GM19238 (cell line): ENCODE data around the gene PPP1R27.

ENCODE experiments used
- DNase-seq: peaks from one replicate; pipeline ENCODE4 v3.0.0; 2011; ENCODE audit warnings: low spot score; ENCODE audit not compliant: insufficient read length

The PPP1R27 gene

DNA sequence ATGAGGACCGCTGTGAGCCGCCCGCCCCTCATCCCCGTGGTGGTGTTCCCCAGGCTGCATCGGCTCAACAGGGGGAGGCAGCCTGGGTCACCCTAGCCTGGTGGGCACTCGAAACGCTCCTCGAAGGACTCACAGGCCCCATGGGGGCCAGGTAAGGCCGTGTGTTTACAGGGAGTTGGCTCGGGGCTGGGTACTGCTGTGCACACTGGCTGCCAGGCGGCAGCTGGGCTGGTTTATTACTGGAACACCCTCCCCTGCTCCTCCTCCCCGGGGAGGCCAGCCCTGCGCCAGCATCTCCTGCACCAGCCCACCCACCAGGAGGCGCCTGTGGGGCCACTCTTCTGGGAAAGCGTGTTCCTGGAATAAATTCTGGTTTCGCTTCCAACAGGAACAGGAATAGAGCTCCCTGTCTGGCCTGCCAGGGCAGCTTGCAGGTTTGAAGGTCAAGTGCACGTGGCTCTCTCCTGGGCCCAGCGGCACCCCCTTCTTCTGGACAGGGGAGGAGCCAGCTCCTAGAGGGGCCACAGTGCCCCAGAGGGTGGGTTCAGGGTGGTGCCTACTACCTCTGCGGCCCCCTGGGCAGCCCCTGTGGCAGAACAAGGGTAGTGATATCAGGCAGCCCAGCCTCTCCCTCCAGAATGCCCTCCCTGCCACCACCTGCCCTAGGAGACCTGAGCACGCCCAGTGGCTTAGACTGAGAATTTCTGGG lies 13.1 kb downstream of the PPP1R27 start:
- no peak for DNase-seq

DNA sequence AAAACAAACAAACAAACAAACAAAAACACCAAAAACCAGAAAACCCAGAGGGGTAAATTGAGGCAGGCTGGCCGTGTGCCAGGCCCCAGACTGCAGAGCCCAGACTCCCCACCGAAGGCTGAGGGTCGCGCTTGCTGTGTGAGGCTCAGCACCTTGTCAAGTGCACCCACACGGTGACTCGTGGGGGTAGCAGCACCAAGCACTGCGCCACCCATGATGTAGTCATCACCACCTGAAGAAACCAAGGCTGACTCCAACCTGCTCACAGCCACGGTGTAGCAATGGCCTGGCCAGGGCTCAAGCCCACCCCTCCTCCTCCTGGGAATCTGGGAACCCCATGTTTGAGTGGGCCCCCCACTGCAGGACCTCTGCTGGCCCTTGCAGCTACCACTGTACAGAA lies 13.7 kb downstream of the PPP1R27 start:
- DNase-seq, result no peak

DNA sequence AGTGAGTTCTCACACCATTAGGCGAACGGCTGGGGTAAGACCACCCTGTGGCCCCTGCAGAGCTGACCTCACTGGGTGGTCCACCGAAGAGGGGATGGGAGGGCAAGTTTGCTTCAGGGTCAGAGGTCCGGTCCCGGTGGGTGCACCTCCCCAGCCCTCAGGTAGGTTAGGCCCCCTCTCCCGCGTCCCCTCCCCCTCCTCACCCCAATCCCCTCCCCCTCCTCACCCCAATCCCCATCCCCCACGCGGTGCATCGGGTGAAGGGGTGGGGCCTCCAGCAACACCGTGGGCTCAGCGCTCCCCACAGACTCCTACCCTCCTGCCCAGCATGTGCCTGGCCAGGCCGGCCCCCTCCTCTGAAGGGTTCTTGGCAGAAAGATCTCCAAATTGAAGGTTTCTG lies 15.1 kb downstream of the PPP1R27 start:
- DNase-seq, result no peak

DNA sequence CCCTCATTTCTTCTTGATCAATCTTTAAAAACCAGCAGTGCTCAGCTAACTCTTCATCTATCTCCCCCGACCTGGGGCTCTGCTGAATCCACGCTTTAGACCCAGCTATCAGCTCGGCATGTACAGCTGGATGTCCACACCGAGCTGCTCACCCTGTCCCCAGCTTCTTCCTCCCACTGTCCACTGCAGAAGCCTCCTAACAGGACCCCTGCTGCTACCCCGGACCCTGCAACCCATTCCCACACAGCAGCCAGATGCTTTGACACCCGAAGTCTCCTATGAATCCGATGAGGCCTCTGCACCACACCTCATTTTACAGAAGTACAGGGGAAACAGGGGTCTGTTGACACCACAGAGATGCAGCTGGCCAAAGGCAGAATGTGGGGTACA lies 17.1 kb downstream of the PPP1R27 start:
- no peak for DNase-seq

DNA sequence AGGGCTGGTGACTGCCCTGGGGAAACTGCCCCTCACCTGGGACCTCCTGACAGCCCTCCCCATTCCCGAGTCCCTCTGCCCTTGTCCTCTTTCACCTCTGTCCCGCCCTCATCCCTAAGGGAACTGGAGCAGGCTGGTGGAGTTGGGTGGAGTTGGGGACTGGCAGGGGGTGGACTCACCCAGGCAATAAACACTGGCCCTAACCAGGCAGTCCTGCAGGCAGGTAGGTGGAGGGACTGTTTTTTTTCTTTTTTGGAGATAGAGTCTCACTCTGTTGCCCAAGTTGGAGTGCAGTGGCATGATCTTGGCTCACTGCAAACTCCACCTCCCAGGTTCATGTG lies 19.2 kb downstream of the PPP1R27 start:
- DNase-seq, result no peak

DNA sequence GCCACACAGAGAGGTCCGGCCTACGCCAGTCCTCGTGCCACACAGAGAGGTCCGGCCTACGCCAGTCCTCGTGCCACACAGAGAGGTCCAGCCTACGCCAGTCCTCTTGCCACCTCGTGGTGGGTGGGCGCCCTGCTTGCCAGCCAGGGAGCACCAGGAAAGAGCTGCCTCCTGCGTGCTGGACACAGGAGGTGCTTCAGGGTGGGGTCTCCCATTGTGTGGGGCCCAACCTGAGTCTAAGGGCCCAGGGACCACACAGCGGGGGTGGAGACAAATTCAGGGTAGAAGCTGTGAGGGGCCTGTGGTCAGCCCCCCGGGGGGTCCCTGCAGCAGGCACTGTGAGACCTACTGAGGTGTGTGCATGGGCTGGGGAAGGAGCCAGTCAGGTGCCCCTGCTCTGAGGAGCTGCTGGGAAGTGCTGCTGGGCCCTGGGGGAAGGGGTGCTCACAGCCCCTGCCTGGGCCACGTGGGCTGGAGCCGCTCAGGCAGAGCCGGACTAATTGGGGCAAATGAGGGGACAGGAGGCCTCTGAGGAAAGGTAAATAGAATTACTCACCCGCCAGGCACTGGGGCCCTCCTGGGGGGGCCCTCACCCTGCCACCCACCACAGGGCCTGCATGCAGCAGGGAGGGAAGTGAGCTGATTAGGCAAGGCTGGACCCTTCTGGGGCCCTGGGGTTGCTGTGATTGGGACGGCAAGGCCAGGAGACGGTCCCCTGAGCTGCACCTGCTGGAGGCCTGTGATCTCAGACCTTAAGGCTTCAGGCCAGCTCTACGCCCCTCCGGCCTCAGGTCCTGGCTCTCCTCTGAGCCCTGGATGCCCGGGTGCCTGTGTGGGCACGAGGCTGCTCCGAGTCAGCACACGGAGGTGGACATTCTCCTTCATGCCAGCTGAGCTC lies 19.9 kb downstream of the PPP1R27 start:
- no peak for DNase-seq

DNA sequence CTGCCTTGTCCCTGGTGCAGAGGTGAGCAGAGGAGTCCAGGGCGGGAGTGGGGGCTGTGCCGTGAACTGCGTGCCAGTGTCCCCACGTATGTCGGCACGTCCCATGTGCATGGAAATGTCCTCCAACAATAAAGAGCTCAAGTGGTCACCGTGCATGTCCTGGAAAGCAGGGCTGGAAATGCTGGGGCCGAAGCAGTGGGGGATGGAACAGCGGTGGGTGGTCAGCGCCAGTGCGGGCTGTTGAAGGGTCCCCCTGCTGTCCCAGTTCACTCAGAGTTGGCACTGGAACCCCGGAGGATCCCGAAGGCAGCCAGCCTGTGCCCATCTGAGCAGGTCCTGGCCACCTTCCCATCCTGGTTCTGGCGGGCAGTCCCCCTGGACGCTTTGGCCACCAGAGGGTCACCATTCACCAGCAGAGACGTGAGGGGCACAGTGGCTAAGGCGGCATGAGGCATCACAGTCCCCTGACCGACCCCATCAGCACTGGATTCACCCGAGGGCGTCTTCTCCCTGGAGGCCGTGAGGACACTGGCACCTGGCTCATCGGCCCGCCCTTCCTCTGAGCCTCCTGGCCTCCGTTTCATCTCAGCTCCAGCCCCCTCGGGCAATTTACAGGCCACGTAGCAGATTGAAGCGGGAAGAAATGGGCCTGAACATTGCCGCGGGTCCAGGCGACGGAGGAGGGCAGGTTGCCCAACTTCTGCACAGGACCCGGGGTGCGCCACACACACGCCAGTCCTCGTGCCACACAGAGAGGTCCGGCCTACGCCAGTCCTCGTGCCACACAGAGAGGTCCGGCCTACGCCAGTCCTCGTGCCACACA lies 20.8 kb downstream of the PPP1R27 start:
- no peak for DNase-seq

DNA sequence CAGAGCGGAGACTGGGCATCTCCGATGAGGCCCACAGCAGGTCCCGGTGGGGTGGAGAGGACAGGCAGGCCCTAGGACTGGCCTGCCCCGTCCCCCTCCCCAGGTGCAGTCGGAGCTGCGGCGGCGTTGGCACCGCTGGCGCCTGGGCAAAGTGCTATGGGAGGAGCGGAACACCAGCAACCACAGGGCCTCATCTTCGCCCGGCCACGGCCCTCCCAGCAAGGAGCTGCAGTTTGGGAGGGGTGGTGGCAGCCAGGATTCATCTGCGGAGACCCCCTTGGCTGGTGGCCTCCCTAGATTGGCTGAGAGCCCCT lies 21.5 kb downstream of the PPP1R27 start:
- no peak for DNase-seq

DNA sequence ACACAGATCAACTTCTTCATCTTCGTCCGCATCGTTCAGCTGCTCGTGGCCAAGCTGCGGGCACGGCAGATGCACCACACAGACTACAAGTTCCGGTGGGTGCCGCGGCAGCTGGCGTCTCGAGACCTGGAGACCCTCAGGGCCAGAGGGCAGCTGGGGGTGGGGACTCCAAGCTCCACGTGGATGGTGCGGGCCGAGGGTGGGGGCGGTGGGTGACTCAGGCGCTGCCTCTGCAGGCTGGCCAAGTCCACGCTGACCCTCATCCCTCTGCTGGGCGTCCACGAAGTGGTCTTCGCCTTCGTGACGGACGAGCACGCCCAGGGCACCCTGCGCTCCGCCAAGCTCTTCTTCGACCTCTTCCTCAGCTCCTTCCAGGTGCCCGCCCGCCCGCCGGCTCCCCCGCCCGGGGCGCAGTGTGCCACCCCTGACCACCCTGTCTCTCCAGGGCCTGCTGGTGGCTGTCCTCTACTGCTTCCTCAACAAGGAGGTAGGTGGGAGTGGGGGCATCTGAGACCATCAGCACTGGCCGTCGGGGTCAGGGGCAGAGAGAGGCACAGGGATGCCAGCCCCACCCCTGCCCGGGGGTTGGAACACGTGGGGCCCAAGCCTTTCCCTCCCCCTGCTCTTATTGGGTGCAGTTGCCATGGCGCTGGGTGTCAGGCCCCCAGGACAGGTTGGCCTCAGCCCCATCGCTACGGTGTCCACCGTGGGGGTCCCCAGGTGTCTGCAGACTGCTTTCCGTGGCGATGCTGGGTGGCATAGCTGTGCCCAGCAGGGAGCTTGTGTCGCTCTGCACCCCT lies 22.1 kb downstream of the PPP1R27 start:
- DNase-seq, result no peak

DNA sequence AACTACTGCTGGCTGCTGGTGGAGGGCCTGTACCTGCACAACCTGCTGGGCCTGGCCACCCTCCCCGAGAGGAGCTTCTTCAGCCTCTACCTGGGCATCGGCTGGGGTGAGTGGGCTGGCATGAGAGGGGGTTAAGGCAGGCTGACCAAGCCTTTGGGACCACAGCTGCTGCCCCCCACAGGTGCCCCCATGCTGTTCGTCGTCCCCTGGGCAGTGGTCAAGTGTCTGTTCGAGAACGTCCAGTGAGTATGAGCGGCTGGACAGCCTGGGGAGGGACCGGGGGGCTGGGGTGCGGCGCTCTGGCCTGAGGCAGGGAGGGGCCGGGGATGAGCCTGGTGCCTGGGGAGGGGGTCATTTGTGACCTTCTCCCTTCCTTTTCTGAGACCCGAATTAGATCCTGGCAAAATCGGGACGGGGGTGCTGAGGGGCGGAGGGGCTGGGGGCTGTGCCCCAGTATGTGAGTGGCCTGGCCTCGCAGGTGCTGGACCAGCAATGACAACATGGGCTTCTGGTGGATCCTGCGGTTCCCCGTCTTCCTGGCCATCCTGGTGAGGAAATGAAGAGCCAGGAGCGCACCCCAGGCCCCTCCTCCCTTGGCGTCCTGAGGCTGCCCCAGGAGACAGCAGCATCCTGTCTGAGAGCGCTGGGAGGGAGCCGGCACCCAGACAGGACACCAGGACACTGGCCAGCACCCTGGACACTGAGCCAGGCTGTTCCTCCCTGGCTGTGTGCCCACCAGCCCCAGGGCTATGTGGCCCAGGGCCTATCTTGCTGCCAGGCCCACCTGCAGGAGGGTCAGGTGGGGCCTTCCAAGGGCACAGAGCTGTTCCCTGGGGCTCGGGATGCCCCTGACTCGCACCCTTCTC lies 22.9 kb downstream of the PPP1R27 start:
- no peak for DNase-seq

DNA sequence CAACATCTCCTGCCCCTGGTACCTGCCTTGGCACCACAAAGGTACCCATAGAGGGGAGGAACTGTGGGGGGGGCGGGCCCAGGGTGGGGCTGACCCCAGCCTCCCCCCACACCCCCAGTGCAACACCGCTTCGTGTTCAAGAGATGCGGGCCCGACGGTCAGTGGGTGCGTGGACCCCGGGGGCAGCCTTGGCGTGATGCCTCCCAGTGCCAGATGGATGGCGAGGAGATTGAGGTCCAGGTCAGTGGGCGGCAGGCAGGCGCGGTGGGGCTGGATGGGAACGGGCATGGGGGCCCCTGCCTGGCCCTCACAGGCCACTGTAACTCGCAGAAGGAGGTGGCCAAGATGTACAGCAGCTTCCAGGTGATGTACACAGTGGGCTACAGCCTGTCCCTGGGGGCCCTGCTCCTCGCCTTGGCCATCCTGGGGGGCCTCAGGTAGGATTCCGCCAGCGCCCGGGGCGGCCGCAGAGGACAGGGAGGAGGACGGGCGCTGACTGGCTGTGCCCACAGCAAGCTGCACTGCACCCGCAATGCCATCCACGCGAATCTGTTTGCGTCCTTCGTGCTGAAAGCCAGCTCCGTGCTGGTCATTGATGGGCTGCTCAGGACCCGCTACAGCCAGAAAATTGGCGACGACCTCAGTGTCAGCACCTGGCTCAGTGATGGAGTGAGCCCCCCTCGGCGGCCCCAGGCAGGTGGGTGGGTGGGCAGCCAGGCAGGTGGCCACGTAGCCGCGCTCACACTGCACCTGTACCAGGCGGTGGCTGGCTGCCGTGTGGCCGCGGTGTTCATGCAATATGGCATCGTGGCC lies 23.8 kb downstream of the PPP1R27 start:
- DNase-seq, result no peak

DNA sequence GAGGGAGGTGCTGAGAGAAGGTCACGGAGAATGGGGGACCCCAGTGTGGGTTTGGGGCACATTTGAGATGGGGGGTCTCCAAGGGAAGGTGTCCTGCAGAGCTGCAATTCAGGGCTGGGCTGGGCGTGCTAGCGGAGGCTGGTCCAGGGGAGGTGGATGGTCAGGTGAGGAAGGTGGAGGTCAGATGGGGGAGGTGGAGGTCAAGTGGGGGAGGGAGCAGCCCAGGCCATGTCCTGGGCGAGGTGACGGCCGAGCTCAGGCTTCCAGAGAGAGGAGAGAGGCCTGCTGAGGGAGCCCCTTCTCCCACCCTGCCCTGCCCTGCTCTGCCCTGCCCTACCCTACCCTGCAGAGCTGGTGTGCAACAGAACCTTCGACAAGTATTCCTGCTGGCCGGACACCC lies 24.4 kb downstream of the PPP1R27 start:
- no peak for DNase-seq

DNA sequence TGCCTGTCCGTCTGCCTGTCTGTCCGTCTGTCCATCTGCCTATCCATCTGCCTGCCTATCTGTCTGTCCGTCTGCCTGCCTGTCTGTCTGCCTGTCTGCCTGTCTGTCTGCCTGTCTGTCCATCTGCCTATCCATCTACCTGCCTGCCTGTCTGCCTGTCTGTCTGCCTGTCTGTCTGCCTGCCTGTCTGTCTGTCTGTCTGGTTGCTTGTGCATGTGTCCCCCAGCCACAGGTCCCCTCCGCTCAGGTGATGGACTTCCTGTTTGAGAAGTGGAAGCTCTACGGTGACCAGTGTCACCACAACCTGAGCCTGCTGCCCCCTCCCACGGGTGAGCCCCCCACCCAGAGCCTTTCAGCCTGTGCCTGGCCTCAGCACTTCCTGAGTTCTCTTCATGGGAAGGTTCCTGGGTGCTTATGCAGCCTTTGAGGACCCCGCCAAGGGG lies 25.3 kb downstream of the PPP1R27 start:
- DNase-seq, result no peak

DNA sequence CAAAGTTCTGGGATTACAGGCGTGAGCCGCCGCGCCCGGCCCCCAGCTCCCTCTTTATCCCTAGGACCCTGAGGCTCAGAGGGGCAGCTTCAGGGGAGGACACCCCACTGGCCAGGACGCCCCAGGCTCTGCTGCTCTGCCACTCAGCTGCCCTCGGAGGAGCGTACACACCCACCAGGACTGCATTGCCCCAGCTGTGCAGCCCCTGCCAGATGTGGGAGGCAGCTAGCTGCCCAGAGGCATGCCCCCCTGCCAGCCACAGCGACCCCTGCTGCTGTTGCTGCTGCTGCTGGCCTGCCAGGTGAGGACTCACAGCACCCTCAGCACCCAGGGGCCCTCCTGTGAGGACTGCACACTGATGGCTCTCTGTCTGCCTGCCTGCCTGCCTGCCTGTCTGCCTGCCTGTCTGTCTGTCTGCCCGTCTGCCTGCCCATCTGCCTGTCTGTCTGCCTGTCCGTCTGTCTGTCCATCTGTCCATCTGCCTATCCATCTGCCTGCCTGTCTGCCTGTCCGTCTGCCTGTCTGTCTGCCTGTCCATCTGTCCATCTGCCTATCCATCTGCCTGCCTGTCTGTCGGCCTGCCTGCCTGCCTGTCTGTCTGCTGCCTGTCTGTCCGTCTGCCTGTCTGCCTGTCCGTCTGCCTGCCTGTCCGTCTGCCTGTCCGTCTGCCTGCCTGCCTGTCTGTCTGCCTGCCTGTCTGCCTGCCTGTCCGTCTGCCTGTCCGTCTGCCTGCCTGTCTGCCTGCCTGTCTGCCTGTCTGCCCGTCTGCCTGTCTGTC lies 25.9 kb downstream of the PPP1R27 start:
- no peak for DNase-seq

DNA sequence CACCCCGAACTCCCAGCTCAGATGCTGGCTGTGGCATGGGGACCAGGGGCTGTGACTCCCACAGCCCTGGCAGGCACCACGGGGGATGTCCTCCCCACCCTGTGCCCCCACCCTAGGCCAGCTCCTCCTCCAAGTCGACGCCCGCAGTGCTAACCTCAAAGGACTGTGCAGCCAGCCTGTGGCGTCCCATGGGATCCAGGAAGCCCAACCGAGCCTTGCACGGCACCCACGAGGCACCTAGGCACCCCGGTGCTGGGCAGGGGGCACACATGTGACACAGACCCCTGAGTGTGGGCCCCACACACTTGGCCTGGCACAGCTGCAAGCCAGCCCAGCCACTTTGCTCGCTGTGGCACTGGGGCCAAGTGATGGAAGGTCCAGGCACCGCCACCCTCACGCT lies 27.0 kb downstream of the PPP1R27 start:
- DNase-seq, result no peak

DNA sequence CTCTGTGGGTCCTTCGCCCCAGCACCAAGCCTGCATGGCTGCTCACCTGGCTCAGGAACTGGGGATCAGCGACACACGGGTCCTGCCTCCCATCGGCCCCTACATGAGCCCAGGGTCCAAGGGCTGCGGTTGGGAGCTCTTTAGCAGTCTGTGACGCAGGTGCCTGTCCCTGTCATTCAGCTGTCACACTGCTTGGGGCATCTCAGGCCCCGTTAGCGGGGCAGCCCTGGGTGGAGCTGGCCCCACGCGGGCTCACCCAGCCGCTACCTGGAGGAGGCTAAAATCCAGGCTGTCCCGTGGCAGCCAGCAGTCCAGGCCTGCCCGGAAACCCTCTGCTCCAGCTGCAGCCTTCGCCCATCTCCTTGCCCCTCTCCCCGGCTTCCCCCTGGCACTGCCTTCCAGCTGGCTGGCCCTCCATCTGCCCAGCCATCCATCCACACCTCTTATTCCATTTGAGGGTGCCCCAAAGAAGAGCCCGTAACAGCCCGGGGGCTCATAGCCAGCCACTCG lies 27.6 kb downstream of the PPP1R27 start:
- DNase-seq, result no peak

DNA sequence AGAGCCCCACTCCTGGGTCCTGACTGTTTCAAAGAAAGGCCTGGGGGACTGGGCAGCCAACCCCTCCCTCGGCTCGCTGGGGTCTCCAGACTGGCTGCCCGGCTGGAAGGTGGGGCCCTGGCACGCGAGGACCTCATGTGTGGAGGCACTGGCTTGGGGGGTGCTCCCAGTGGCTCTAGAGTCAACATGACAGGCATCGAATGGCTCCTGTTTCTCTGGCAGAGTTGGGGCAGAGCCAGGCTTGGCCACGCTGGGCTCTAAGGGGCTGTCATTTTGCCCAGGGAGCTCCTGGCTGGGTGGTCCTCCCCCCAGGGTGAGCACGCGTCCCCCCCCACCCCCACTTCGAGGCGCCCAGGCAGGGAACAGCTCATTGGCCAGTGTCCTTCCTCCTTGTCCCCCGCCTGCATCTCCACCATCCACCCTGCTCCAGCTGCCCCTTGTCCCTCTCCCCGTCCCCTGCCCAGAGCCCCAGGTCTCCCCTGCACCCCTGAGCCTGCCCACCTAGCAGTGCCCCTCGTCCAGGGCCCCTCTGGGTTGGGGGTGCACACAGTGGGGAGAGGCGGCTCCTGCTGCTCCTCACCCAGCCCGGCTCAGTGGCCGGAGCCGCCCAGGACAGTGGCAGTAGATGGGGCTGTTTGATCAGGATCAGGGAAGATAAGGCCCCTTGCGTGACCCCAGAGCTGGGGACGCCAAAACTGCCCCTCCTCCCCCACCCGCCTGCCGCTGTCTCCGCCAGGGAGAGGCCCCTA lies 28.2 kb downstream of the PPP1R27 start:
- no peak for DNase-seq
